PC-3 (cell line): Measurements from ENCODE around the gene METAP1D. TPM values are rescaled to one million over a fixed set of nuclear protein-coding genes. Genes with fewer than 3 reads are reported as not detected.
A peak's percentile ranks its signal among the peaks of the same experiment; 100 is the strongest.

Experiments used
- ATAC-seq: fragments of 200-7000 bp; cut with Tn5 transposase; 2 replicates; pipeline ENCODE4 v1.9.1; 2020; ENCODE audit warnings: mild to moderate bottlenecking, moderate library complexity
- BruUV-seq: library from RNA; stranded (reverse); fragments of 400-500 nt; replicated peaks from 2 replicates; lab custom pipeline; 2021; lab: Mats Ljungman, UMichigan
- CTCF ChIA-PET: fragments of 300-600 bp; sonication (Branson Sonifier 250); formaldehyde crosslinking; loops from one replicate; lab custom pipeline; 2022; ENCODE audit warnings: antibody characterized with exemption; lab: Charles Lee
- POLR2A ChIA-PET: fragments of 300-600 bp; sonication (Branson Sonifier 250); formaldehyde crosslinking; loops from one replicate; lab custom pipeline; 2022; ENCODE audit warnings: antibody characterized with exemption; ENCODE audit not compliant: unreplicated experiment; lab: Charles Lee
- DNase-seq: peaks from one replicate; pipeline ENCODE4 v3.0.0-alpha.2; 2015
- H2AFZ ChIP-seq: fragments of 300-600 bp; sonication (generic); 2 replicates; pipeline ENCODE4 v1.6.0; 2016; ENCODE audit warnings: antibody characterized with exemption, low read length
- H3F3A ChIP-seq: fragments of 300-600 bp; sonication (generic); one replicate; pipeline ENCODE4 v1.6.0; 2017; ENCODE audit warnings: antibody characterized with exemption, low read length, control low read depth, mild to moderate bottlenecking; ENCODE audit not compliant: unreplicated experiment
- H3K27ac ChIP-seq: fragments of 300-600 bp; sonication (generic); 2 replicates; pipeline ENCODE4 v1.5.1; 2016; ENCODE audit warnings: mild to moderate bottlenecking, low read length
- H3K27me3 ChIP-seq: fragments of 300-600 bp; sonication (generic); 2 replicates; pipeline ENCODE4 v1.6.1; 2016; ENCODE audit warnings: low read length, mixed read lengths
- H3K36me3 ChIP-seq: fragments of 300-600 bp; sonication (generic); 2 replicates; pipeline ENCODE4 v1.6.1; 2016; ENCODE audit warnings: low read depth, mixed run types, low read length, mixed read lengths
- H3K4me1 ChIP-seq: fragments of 300-600 bp; sonication (generic); 2 replicates; pipeline ENCODE4 v1.5.1; 2016; ENCODE audit warnings: low read length; ENCODE audit not compliant: insufficient read depth
- H3K4me2 ChIP-seq: fragments of 300-600 bp; sonication (generic); 2 replicates; pipeline ENCODE4 v1.6.0; 2016; ENCODE audit warnings: low read length
- H3K4me3 ChIP-seq: fragments of 300-600 bp; sonication (generic); 2 replicates; pipeline ENCODE4 v1.5.1; 2016; ENCODE audit warnings: mild to moderate bottlenecking, low read length, mixed read lengths
- H3K79me2 ChIP-seq: fragments of 300-600 bp; sonication (generic); 2 replicates; pipeline ENCODE4 v1.6.1; 2017; ENCODE audit warnings: low read length, mixed read lengths
- H3K9ac ChIP-seq: fragments of 300-600 bp; sonication (generic); 2 replicates; pipeline ENCODE4 v1.6.0; 2016; ENCODE audit warnings: mild to moderate bottlenecking, low read length
- H3K9me2 ChIP-seq: fragments of 300-600 bp; sonication (generic); replicated peaks from 2 replicates; pipeline ENCODE4 v1.6.1; 2016; ENCODE audit warnings: mixed run types, low read length, mixed read lengths
- H3K9me3 ChIP-seq: fragments of 300-600 bp; sonication (generic); 2 replicates; pipeline ENCODE4 v1.6.1; 2016; ENCODE audit warnings: low read length, mixed read lengths
- H4K20me1 ChIP-seq: fragments of 300-600 bp; sonication (generic); 2 replicates; pipeline ENCODE4 v1.6.1; 2016; ENCODE audit warnings: low read length, mixed read lengths
- CTCF ChIP-seq: fragments of 300-600 bp; sonication (generic); conservative IDR thresholded peaks from 2 replicates; pipeline ENCODE4 v1.5.1; 2017; ENCODE audit warnings: antibody characterized with exemption, low read depth, mild to moderate bottlenecking, low read length
- EZH2 ChIP-seq: fragments of 300-600 bp; sonication (generic); IDR thresholded peaks from one replicate; pipeline ENCODE4 v1.6.1; 2017; ENCODE audit warnings: antibody characterized with exemption, mild to moderate bottlenecking, low read length; ENCODE audit not compliant: unreplicated experiment
- EZH2phosphoT487 ChIP-seq: fragments of 300-600 bp; sonication (generic); IDR thresholded peaks from 2 replicates; pipeline ENCODE4 v1.6.1; 2018; ENCODE audit warnings: mild to moderate bottlenecking, antibody characterized with exemption, low read length, borderline replicate concordance
- intact Hi-C: fragments of 100-400 bp; cut with micrococcal nuclease; formaldehyde crosslinking; loops from 2 replicates; pipeline ENCODE4 v1.9.0; 2023
- total RNA-seq: library from RNA; depleted of rRNA; stranded (reverse); fragments of >200 nt; gene quantifications from 2 replicates; pipeline ENCODE4 v1.2.3, GENCODE V29; 2014

The METAP1D gene
- total RNA-seq, 1 experiment from 2014 or later, result 12.0 TPM

- POLR2A ChIA-PET, result interaction anchor here (0.7 kb wide), 1 partner anchor 98 kb away, joined by 4 read pairs; no protein-coding TSS in a partner anchor
- peak; percentile 85 for DNase-seq
Measured at GRCh38 chr2:172098650-172099471, 99.1 kb downstream of the METAP1D start.

GRCh38 chr2:172099472-172100079, 99.8 kb downstream of the METAP1D start:
- TF ChIP-seq CTCF (no peak), EZH2phosphoT487 (no peak), EZH2 (no peak)
- DNase-seq (no peak), ATAC-seq (no peak)
- BruUV-seq, result no TSS peak
- Histone ChIP-seq H3K4me1 (peaks cover 35% of the 10 kb centered on the region), H3K4me3 (peak overlapping the region; percentile 66), H2AFZ (peak overlapping the region; percentile 60), H3K4me2 (peak overlapping the region; percentile 93), H3K9ac (peak overlapping the region; percentile 90), H3K9me3 (no peaks in the 10 kb centered on the region), H4K20me1 (no peaks in the 10 kb centered on the region), H3K36me3 (no peaks in the 10 kb centered on the region), H3F3A (peaks cover 6% of the 10 kb centered on the region), H3K79me2 (no peaks in the 10 kb centered on the region), H3K27me3 (no peaks in the 10 kb centered on the region), H3K9me2 (no peaks in the 10 kb centered on the region), H3K27ac (peak overlapping the region; percentile 93)
- ChIA-PET POLR2A (interaction anchor here (0.7 kb wide), 1 partner anchor 99 kb away, joined by 4 read pairs; no protein-coding TSS in a partner anchor), CTCF (interaction anchor here (0.9 kb wide), 1 partner anchor 14 kb away, joined by 3 read pairs; the partner anchor contains the start of gene DLX1)
- intact Hi-C loops, result loop anchor here (2.0 to 5.0 kb wide), 2 partner anchors 15 to 527 kb away; partner anchors contain the start of gene DLX1

More at GRCh38 chr2:172098650-172099471, 99.1 kb downstream of the METAP1D start:
- Histone ChIP-seq H3K79me2 (no peaks in the 10 kb centered on the region), H3K4me3 (peak overlapping the region; percentile 66), H3K4me1 (peaks cover 40% of the 10 kb centered on the region), H3K36me3 (no peaks in the 10 kb centered on the region), H3K9ac (peak overlapping the region; percentile 90), H3K27ac (peak overlapping the region; percentile 93), H3K9me3 (no peaks in the 10 kb centered on the region), H3K27me3 (no peaks in the 10 kb centered on the region), H3F3A (peaks cover 6% of the 10 kb centered on the region), H3K4me2 (peak overlapping the region; percentile 93), H3K9me2 (no peaks in the 10 kb centered on the region), H4K20me1 (no peaks in the 10 kb centered on the region), H2AFZ (peak overlapping the region; percentile 60)
- BruUV-seq, result no TSS peak
- TF ChIP-seq EZH2phosphoT487, result peak; percentile 63; the same call in 1 of the 2 replicates
- no peak for TF ChIP-seq CTCF
- intact Hi-C loops, result loop anchor here (2.0 kb wide), 1 partner anchor 14 kb away; the partner anchor contains the start of gene DLX1
- CTCF ChIA-PET, result interaction anchor here (0.9 kb wide), 1 partner anchor 14 kb away, joined by 3 read pairs; the partner anchor contains the start of gene DLX1
- peak; percentile 18 for ATAC-seq
